DND-41 (cell line): Measurements from ENCODE around the gene ANO1.

Experiments
- EZH2 ChIP-seq: IDR thresholded peaks from 3 replicates; pipeline ENCODE4 v1.6.1; 2012; ENCODE audit warnings: borderline replicate concordance, low read depth, mild to moderate bottlenecking, moderate library complexity, low read length, inconsistent platforms; ENCODE audit not compliant: severe bottlenecking
- TF ChIP-seq, protein P1 (sequence below): IDR thresholded peaks from 2 replicates; pipeline ENCODE4 v1.5.1; 2012; ENCODE audit warnings: borderline replicate concordance, low read length, moderate library complexity, mild to moderate bottlenecking; ENCODE audit not compliant: poor library complexity, severe bottlenecking; ENCODE audit errors: extremely low read depth

- no peak for TF ChIP-seq EZH2
- TF ChIP-seq, protein P1, sequence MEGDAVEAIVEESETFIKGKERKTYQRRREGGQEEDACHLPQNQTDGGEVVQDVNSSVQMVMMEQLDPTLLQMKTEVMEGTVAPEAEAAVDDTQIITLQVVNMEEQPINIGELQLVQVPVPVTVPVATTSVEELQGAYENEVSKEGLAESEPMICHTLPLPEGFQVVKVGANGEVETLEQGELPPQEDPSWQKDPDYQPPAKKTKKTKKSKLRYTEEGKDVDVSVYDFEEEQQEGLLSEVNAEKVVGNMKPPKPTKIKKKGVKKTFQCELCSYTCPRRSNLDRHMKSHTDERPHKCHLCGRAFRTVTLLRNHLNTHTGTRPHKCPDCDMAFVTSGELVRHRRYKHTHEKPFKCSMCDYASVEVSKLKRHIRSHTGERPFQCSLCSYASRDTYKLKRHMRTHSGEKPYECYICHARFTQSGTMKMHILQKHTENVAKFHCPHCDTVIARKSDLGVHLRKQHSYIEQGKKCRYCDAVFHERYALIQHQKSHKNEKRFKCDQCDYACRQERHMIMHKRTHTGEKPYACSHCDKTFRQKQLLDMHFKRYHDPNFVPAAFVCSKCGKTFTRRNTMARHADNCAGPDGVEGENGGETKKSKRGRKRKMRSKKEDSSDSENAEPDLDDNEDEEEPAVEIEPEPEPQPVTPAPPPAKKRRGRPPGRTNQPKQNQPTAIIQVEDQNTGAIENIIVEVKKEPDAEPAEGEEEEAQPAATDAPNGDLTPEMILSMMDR: no peak
These were observed 108.8 kb downstream of the ANO1 start for GRCh38 chr11:70186936-70187335.
